WTC11 (cell line): Measurements from ENCODE around the gene ACOT2. TPM values are rescaled to one million over a fixed set of nuclear protein-coding genes. Genes with fewer than 3 reads are reported as not detected.
"Not testable (repeated sequence)": the region's sequence is repeated elsewhere in the genome, so short reads cannot be mapped to it uniquely, and the experiment has no call there.

ENCODE experiments used
- ATAC-seq: fragments of 200-7000 bp; cut with Tn5 transposase; 2 replicates; pipeline ENCODE4 v1.10.0; 2021; ENCODE audit warnings: mild to moderate bottlenecking, moderate library complexity
- Bru-seq: library from RNA; stranded (reverse); fragments of 400-500 nt; gene quantifications from one replicate; lab custom pipeline; 2021; lab: Mats Ljungman, UMichigan
- CTCF ChIA-PET: fragments of 300-600 bp; sonication (Branson Sonifier 250); formaldehyde crosslinking; loops from one replicate; lab custom pipeline; 2021; ENCODE audit warnings: antibody characterized with exemption; lab: Charles Lee
- POLR2A ChIA-PET: fragments of 350-600 bp; sonication (Branson Sonifier 250); formaldehyde crosslinking; loops from one replicate; lab custom pipeline; 2021; ENCODE audit warnings: antibody characterized with exemption; lab: Charles Lee
- DNase-seq: peaks from one replicate; pipeline ENCODE4 v3.0.0; 2021; ENCODE audit warnings: low spot score
- H3K27ac Mint-ChIP-seq: 2 replicates; pipeline ENCODE4 v1.8.0; 2021; ENCODE audit warnings: mixed read lengths
- H3K27me3 Mint-ChIP-seq: 2 replicates; pipeline ENCODE4 v1.8.0; 2021; ENCODE audit warnings: low read depth, mild to moderate bottlenecking, moderate library complexity, mixed read lengths
- H3K36me3 Mint-ChIP-seq: 2 replicates; pipeline ENCODE4 v1.8.0; 2021; ENCODE audit warnings: mixed read lengths
- H3K4me1 Mint-ChIP-seq: 2 replicates; pipeline ENCODE4 v1.8.0; 2022; ENCODE audit warnings: mixed read lengths
- H3K4me3 Mint-ChIP-seq: 2 replicates; pipeline ENCODE4 v1.8.0; 2021; ENCODE audit warnings: mild to moderate bottlenecking, moderate library complexity, mixed read lengths
- H3K9me3 Mint-ChIP-seq: 2 replicates; pipeline ENCODE4 v1.8.0; 2021; ENCODE audit warnings: mixed read lengths
- AFF4 ChIP-seq: sonication (generic); formaldehyde crosslinking; IDR thresholded peaks from 2 replicates; pipeline ENCODE4 v1.8.1; 2023; ENCODE audit warnings: mild to moderate bottlenecking, missing genetic modification reagents, borderline replicate concordance
- E2F5 ChIP-seq: sonication (generic); formaldehyde crosslinking; IDR thresholded peaks from 2 replicates; pipeline ENCODE4 v1.8.1; 2022; ENCODE audit warnings: mild to moderate bottlenecking, moderate library complexity, missing genetic modification reagents
- FOXK1 ChIP-seq: sonication (generic); formaldehyde crosslinking; IDR thresholded peaks from 2 replicates; pipeline ENCODE4 v1.8.0; 2022; ENCODE audit warnings: mild to moderate bottlenecking, moderate library complexity, missing genetic modification reagents
- FOXP1 ChIP-seq: sonication (generic); formaldehyde crosslinking; IDR thresholded peaks from 2 replicates; pipeline ENCODE4 v1.8.0; 2022; ENCODE audit warnings: missing genetic modification reagents, mild to moderate bottlenecking, moderate library complexity, borderline replicate concordance
- FOXP4 ChIP-seq: sonication (generic); formaldehyde crosslinking; IDR thresholded peaks from 2 replicates; pipeline ENCODE4 v1.8.0; 2022; ENCODE audit warnings: mild to moderate bottlenecking, missing genetic modification reagents
- HMGXB4 ChIP-seq: sonication (generic); formaldehyde crosslinking; IDR thresholded peaks from 2 replicates; pipeline ENCODE4 v1.8.1; 2023; ENCODE audit warnings: mild to moderate bottlenecking, moderate library complexity, missing genetic modification reagents
- IRF1 ChIP-seq: sonication (generic); formaldehyde crosslinking; IDR thresholded peaks from 2 replicates; pipeline ENCODE4 v1.8.0; 2023; ENCODE audit warnings: missing genetic modification reagents
- MAX ChIP-seq: sonication (generic); formaldehyde crosslinking; IDR thresholded peaks from 2 replicates; pipeline ENCODE4 v1.8.0; 2022; ENCODE audit warnings: mild to moderate bottlenecking, missing genetic modification reagents
- MYBL2 ChIP-seq: sonication (generic); formaldehyde crosslinking; IDR thresholded peaks from 2 replicates; pipeline ENCODE4 v1.8.1; 2023; ENCODE audit warnings: mild to moderate bottlenecking, moderate library complexity, missing genetic modification reagents
- NR3C1 ChIP-seq: sonication (generic); formaldehyde crosslinking; conservative IDR thresholded peaks from 2 replicates; pipeline ENCODE4 v1.8.1; 2023; ENCODE audit warnings: low read depth, mild to moderate bottlenecking, missing genetic modification reagents
- TP53 ChIP-seq: sonication (generic); formaldehyde crosslinking; IDR thresholded peaks from 2 replicates; pipeline ENCODE4 v1.8.1; 2023; ENCODE audit warnings: mild to moderate bottlenecking, missing genetic modification reagents
- USF1 ChIP-seq: sonication (generic); formaldehyde crosslinking; IDR thresholded peaks from 2 replicates; pipeline ENCODE4 v1.8.0; 2022; ENCODE audit warnings: mild to moderate bottlenecking, missing genetic modification reagents
- USF2 ChIP-seq: sonication (generic); formaldehyde crosslinking; IDR thresholded peaks from 2 replicates; pipeline ENCODE4 v1.8.1; 2023; ENCODE audit warnings: mild to moderate bottlenecking, missing genetic modification reagents, moderate library complexity
- ZBTB21 ChIP-seq: sonication (generic); formaldehyde crosslinking; IDR thresholded peaks from 2 replicates; pipeline ENCODE4 v1.8.1; 2023; ENCODE audit warnings: mild to moderate bottlenecking, missing genetic modification reagents, borderline replicate concordance
- long read RNA-seq, 3 experiments: library from RNA in 1 of 3; library from capped mRNA in 1 of 3; library from polyadenylated mRNA in 1 of 3; unstranded in 2 of 3; stranded (forward) in 1 of 3; transcript quantifications; one replicate each; pipeline ENCODE4 v2.0.0, GENCODE V29; 2021
- total RNA-seq: library from RNA; stranded (reverse); gene quantifications from 3 replicates; pipeline ENCODE4 v1.2.3, GENCODE V29; 2021

Gene ACOT2
- total RNA-seq: 10.5 to 13.7 TPM (median 11.0 TPM) in 3 replicates
- Bru-seq, nascent RNA: percentile 55 among the genes with signal in this experiment
- long read RNA-seq, experiment 1, transcript ACOT2-201 (3 exons, 1,774 nt): major isoform, 19 of 34 reads
- long read RNA-seq, experiment 1, partial matches to known transcripts: 10 of 34 reads
- long read RNA-seq, experiment 1, other reads (novel, unspliced or antisense): 4 of 34 reads
- long read RNA-seq, experiment 2, transcript ACOT2-201 (3 exons, 1,774 nt): major isoform, 11 of 19 reads
- long read RNA-seq, experiment 2, partial matches to known transcripts: 7 of 19 reads
- long read RNA-seq, experiment 2, other reads (novel, unspliced or antisense): 1 of 19 reads
- long read RNA-seq, experiment 3, partial matches to known transcripts: 21 of 23 reads
- long read RNA-seq, experiment 3, other reads (novel, unspliced or antisense): 2 of 23 reads

- ChIA-PET POLR2A (interaction anchor here (0.6 to 2.6 kb wide), 10 partner anchors 43 to 341 kb away, joined by 3 to 12 read pairs (median 4); partner anchors contain the start of genes ACOT6, NUMB, PTGR2 and RIOX1), CTCF (interaction anchor here (0.5 to 4.5 kb wide), 18 partner anchors 9 to 1224 kb away, joined by 3 to 79 read pairs (median 4); partner anchors contain the start of gene ACOT6)
- DNase-seq (peak; percentile 59), ATAC-seq (peak; percentile 66)
- Mint-ChIP-seq H3K27ac (peak within 1 kb of the TSS; percentile 66), H3K4me1 (peaks cover 30% of the 10 kb centered on the region), H3K27me3 (peaks cover 13% of the 10 kb centered on the region), H3K36me3 (peaks cover 26% of the 10 kb centered on the region), H3K4me3 (peak within 1 kb of the TSS; percentile 78)
- H3K9me3 Mint-ChIP-seq: not testable (repeated sequence)
- TF ChIP-seq NR3C1 (CRISPR knock-in tag) (peak; percentile 57; the same call in 1 of the 2 replicates), TP53 (CRISPR knock-in tag) (0 out of 2 replicates have a peak, but pooled peaks have one; percentile 40), USF1 (CRISPR knock-in tag) (0 out of 2 replicates have a peak, but pooled peaks have one; percentile 22), HMGXB4 (CRISPR knock-in tag) (peak; percentile 28; the same call in 1 of the 2 replicates), FOXP1 (CRISPR knock-in tag) (peak; percentile 49; the same call in 1 of the 2 replicates), MAX (CRISPR knock-in tag) (peak; percentile 80), IRF1 (CRISPR knock-in tag) (0 out of 2 replicates have a peak, but pooled peaks have one; percentile 50), FOXK1 (CRISPR knock-in tag) (0 out of 2 replicates have a peak, but pooled peaks have one; percentile 58), E2F5 (CRISPR knock-in tag) (peak; percentile 42; the same call in 1 of the 2 replicates), ZBTB21 (CRISPR knock-in tag) (peak; percentile 47; the same call in 1 of the 2 replicates), USF2 (0 out of 2 replicates have a peak, but pooled peaks have one; percentile 9), AFF4 (CRISPR knock-in tag) (0 out of 2 replicates have a peak, but pooled peaks have one; percentile 47), FOXP4 (CRISPR knock-in tag) (peak; percentile 75), MYBL2 (CRISPR knock-in tag) (peak; percentile 87)
Observed at GRCh38 chr14:73569185-73569958, at the start of gene ACOT2. Gene ACOT2, plus strand, starts transcription at chr14:73569213. Its CDS starts 28 bp downstream, at chr14:73569241.
